Activated T-cell treated with anti-CD3 and anti-CD28 coated beads, Interleukin-2, amount 50 U/mL, for 4 hours (primary cell): ENCODE measurements around the gene TIMP3. TPM values are rescaled to one million over a fixed set of nuclear protein-coding genes. Genes with fewer than 3 reads are reported as not detected.

ENCODE experiments used
- ATAC-seq, 2 donors: fragments of 200-7000 bp; cut with Tn5 transposase; one replicate each; pipeline ENCODE4 v1.10.0; 2021
- DNase-seq: peaks from one replicate; pipeline ENCODE4 v3.0.0-alpha.2; 2020
- H3K27me3 Mint-ChIP-seq: one replicate; pipeline ENCODE4 v1.8.0; 2021; ENCODE audit warnings: low read depth, mixed read lengths
- H3K36me3 Mint-ChIP-seq: one replicate; pipeline ENCODE4 v1.8.0; 2022; ENCODE audit warnings: mixed read lengths; ENCODE audit not compliant: insufficient read depth
- H3K4me1 Mint-ChIP-seq: one replicate; pipeline ENCODE4 v1.8.0; 2021; ENCODE audit warnings: low read depth, mixed read lengths
- H3K4me3 Mint-ChIP-seq: one replicate; pipeline ENCODE4 v1.8.0; 2021; ENCODE audit warnings: mild to moderate bottlenecking, moderate library complexity, mixed read lengths
- H3K9me3 Mint-ChIP-seq: one replicate; pipeline ENCODE4 v1.8.0; 2021; ENCODE audit warnings: mixed read lengths
- total RNA-seq, 3 donors: library from RNA; stranded (reverse); gene quantifications; one replicate each; pipeline ENCODE4 v1.2.1, GENCODE V29; 2021

Gene TIMP3
- total RNA-seq, 3 donors from 2014 or later, result 1.1 to 2.3 (median 1.5) TPM

DNA sequence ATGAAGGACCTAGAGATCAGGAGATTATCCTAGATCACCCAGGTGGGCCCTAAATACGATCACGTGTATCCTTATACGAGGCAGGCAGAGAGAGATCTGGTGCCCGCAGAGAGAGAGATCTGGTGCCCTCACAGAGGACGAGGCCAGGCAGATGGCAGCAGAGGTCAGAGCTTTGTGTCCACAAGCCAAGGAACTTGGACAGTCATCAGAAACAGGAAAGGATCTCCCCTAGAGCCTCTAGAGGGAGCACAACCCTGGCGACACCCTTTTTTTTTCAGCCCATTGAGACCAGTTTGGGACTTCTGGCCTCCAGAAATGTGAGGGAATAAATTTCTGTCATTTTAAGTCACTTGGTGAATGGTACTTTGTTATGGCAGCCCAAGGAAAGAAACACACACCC lies 25.5 kb upstream of the TIMP3 start:
- H3K4me1 Mint-ChIP-seq, result no peaks in the 10 kb centered on the region
- DNase-seq (no peak), ATAC-seq (no peak)
- H3K4me3 Mint-ChIP-seq, result no peak overlapping the region
- H3K36me3 Mint-ChIP-seq, result no peaks in the 10 kb centered on the region
- no peaks in the 10 kb centered on the region for H3K9me3 Mint-ChIP-seq
- peaks cover 10% of the 10 kb centered on the region for H3K27me3 Mint-ChIP-seq

DNA sequence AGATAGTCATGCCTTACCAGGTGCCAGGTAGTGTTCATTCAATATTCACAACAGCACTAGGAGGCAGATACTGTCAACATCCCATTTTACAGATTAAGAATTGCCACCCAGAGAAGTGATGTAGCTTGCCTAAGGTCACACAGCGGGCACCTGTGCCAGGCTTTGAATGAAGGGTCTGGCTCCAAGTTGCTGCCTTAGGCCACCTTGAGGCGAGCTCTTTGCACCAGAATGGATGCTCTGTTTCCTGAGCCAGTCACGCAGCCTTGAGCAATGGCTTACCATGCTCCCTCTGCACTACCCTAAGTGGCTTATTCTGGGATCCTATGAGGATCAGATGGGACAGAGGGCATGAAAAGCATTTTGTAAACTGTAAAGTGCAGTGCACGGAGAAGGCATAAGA lies 25.1 kb upstream of the TIMP3 start:
- no peaks in the 10 kb centered on the region for H3K4me1 Mint-ChIP-seq
- H3K9me3 Mint-ChIP-seq, result no peaks in the 10 kb centered on the region
- DNase-seq (no peak), ATAC-seq (no peak)
- no peaks in the 10 kb centered on the region for H3K36me3 Mint-ChIP-seq
- H3K27me3 Mint-ChIP-seq, result peaks cover 10% of the 10 kb centered on the region
- no peak overlapping the region for H3K4me3 Mint-ChIP-seq

DNA sequence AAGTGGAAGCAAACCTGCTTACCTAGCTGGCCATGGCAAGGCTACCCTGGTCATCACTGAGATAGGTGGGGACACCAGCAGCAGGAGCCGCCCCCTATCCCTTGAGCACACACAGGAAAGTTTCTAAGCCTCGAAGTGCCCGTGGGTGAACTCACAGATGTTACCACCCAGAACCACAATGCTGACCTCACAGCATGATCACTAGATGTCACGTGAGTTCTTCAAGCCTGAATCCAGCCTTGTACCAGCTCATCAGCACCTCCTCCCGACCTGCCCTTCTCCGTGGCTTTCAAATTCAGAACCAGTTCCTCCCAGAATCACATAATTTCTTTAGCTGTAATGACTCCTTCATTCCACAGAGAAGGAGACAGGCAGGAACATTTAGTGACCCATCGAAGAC lies 24.7 kb upstream of the TIMP3 start:
- H3K9me3 Mint-ChIP-seq, result no peaks in the 10 kb centered on the region
- DNase-seq, result no peak
- no peak for ATAC-seq
- peaks cover 10% of the 10 kb centered on the region for H3K27me3 Mint-ChIP-seq
- no peak overlapping the region for H3K4me3 Mint-ChIP-seq
- H3K4me1 Mint-ChIP-seq, result no peaks in the 10 kb centered on the region
- H3K36me3 Mint-ChIP-seq, result no peaks in the 10 kb centered on the region

DNA sequence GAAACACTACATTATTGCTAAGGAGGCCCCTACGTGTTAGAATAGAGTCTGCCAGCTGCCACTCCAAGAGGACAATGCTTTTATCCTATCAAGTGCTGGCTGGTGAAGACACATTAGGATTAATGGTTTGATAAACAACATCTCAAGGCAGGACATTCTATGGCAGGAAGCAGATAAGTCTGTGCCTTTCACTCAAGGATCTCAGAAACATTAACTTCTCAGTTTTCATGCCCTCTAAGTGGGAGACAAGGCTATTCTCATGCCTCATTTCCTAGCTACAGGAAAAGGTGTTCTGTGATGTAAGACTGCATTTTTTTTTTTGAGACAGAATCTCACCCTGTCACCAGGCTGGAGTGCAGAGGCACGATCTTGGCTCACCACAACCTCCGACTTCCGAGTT lies 23.5 kb upstream of the TIMP3 start:
- ATAC-seq, result no peak
- Mint-ChIP-seq H3K27me3 (peaks cover 11% of the 10 kb centered on the region), H3K9me3 (no peaks in the 10 kb centered on the region), H3K4me3 (no peak overlapping the region), H3K4me1 (no peaks in the 10 kb centered on the region), H3K36me3 (no peaks in the 10 kb centered on the region)
- DNase-seq, result no peak

DNA sequence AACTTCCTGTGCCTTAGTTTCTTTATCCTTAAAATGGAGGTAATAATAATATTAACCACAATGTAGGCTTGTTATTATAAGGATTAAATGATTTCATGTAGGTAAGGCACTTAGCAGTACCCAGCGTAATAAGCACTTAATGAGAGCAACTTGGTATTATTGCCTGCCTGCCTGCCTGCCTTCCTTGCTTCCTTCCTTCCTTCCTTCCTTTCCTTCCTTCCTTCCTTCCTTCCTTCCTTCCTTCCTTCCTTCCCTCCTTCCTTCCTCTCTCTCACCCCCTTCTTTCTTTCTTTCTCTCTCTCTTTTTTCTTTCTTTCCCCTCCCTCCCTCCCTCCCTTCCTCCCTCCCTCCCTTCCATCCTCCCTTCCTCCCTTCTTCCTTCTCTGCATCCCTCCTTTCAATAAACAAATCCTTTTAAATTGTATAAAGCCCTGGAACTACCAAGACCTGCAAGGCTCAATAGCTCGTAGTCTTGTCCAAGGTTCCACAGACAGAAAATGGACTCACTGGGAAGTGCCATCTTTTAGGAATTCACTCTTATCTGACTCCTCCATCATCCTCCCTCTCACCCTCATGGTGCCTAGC lies 20.7 kb upstream of the TIMP3 start:
- Mint-ChIP-seq H3K4me1 (no peaks in the 10 kb centered on the region), H3K9me3 (no peaks in the 10 kb centered on the region), H3K4me3 (no peak overlapping the region), H3K27me3 (peaks cover 5% of the 10 kb centered on the region), H3K36me3 (no peaks in the 10 kb centered on the region)
- DNase-seq (no peak), ATAC-seq (no peak)

DNA sequence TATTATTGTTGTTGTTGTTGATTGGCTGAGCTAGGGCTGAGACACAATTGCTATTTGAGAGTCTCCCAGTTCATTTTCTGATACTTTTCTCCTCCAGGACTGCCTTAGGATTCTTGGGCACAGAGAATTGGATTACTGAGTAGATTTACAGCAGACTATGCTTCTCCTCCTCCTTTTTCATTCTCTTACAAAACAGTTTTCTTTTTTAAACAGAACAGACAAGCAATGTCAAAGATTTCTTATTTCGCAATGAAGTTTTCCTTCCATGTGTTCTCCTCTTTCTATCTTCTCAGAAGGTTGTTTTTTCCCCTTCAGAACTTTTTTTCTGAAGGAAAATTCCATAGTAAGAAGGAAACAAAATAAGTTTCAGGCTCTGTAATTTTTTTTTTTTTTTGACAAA lies 19.8 kb upstream of the TIMP3 start:
- DNase-seq, result no peak
- ATAC-seq, result no peak
- Mint-ChIP-seq H3K9me3 (no peaks in the 10 kb centered on the region), H3K36me3 (no peaks in the 10 kb centered on the region), H3K4me1 (no peaks in the 10 kb centered on the region), H3K27me3 (peaks cover 3% of the 10 kb centered on the region), H3K4me3 (no peak overlapping the region)

DNA sequence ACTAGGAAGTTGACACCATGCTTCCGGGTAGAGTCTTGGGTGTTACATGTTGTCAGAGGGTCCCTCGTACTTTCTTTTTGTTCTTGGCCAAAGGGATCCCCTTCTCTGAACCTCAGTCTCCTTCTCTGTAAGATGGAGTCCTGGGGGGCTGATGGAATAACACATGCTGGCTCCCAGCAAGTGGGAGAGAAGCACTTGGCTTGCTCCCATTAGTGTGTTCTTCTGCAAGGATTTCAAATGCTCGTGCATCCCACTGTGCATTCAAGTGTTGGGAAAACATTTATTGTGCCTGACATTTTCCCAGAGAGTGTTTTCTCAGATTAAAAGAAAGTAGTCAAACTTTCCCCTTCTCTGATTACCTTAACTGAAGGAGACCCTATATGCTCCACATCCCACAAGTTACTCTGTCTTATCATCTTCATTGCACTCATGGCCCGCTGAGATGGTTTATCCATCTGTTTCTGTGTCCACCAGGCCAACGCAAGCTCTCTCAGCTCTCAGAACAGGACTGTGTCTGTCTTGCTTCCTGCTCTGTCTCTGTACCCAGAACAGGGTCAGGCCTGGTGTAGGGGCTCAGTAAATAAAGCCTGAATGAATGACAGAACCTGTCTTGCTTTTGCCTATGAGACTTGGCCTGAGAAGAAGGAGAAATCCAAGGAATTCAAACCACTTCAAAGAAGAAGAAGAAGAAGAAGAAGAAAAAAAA lies 16.0 kb upstream of the TIMP3 start:
- Mint-ChIP-seq H3K4me3 (no peak overlapping the region), H3K9me3 (no peaks in the 10 kb centered on the region), H3K4me1 (no peaks in the 10 kb centered on the region), H3K36me3 (no peaks in the 10 kb centered on the region), H3K27me3 (peaks cover 6% of the 10 kb centered on the region)
- DNase-seq, result no peak
- no peak for ATAC-seq

DNA sequence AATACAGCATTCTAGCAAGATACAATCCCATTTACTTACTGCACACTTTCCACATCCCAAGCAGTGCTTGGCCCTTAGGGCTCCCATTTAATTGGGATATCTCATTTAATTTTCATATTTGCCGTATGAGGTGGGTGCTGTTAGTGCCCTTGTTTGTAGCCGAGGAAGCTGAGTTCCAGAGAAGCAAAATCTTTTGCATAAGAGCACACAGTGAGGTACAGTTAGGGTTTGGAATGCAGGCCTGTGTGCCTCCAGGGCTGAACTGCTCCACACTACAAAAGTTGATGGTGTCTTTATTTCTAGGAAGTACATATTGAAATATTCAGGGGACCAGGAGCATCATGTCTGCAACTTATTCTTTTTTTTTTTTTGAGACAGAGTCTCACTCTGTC lies 15.5 kb upstream of the TIMP3 start:
- no peaks in the 10 kb centered on the region for H3K4me1 Mint-ChIP-seq
- H3K4me3 Mint-ChIP-seq, result no peak overlapping the region
- no peaks in the 10 kb centered on the region for H3K36me3 Mint-ChIP-seq
- ATAC-seq (no peak), DNase-seq (no peak)
- H3K27me3 Mint-ChIP-seq, result peaks cover 9% of the 10 kb centered on the region
- no peaks in the 10 kb centered on the region for H3K9me3 Mint-ChIP-seq

DNA sequence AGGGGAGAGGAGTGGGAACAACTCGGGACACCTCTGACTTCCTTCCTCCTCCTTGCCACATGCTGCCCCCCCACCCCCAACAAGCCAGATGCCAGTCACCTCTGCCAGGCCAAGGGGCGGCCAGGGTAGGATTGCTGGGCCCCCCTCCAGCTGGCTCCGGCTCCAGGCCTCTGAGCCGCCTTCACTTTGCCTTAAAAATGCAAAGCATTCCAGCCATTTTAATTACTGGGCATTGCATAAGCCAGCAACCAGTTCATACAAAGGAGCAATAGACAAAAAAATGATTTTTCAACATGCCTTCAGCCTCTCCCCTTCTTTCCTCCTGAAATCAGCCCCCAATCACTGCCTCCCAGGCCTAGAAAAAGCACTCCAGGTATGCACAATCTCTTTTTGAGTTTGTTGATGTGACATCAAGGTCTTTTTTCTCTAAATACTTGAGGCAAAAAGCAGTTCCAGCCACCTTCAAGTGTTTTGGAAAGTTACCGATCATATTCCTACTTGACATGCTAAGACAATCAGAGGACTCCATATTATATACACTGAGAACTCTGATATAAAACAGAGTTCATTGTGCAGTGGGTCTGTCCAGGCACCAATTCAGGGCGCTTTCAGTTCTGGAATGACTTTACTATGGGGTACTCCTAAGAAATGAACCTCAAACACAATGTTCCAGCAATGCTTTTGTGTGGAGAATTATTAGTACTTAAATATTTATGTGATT lies 12.4 kb upstream of the TIMP3 start:
- Mint-ChIP-seq H3K9me3 (no peaks in the 10 kb centered on the region), H3K27me3 (peaks cover 5% of the 10 kb centered on the region), H3K4me1 (no peaks in the 10 kb centered on the region), H3K36me3 (no peaks in the 10 kb centered on the region), H3K4me3 (no peak overlapping the region)
- no peak for ATAC-seq
- DNase-seq, result no peak

DNA sequence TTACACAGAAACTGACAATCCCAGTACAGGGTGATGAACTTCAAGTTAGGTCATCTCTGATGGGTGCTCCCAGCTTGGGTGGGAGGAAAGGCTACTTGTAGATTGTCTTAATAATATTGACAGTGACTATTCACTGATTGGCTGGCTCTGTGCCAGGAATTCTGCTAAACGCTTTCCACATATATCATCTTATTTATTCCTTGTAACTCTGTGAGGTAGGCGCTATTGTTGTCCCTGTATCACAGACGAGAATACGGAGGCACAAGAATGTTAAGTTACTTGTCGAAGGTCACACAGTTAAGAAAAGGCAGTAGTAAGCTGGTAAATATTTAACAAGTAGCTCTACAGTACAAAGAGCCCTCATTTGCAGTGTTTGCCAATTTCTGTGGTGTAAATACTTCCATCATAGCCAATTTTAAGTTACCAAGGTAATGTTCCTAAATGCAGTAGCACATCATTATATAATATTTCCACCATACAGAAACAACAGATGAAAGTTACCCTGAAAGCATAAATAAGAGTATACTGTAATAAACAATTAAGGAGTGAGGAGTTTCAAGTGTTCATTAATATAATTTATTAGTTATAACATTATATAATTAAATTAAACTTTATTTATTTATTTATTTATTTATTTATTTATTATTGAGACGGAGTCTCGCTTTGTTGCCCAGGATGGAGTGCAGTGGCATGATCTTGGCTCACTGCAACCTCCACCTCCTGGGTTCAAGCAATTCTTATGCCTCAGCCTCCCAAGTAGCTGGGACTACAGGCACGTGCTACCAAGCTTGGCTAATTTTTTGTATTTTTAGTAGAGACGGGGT lies 11.5 kb upstream of the TIMP3 start:
- Mint-ChIP-seq H3K9me3 (no peaks in the 10 kb centered on the region), H3K4me1 (no peaks in the 10 kb centered on the region), H3K4me3 (no peak overlapping the region), H3K27me3 (peaks cover 5% of the 10 kb centered on the region), H3K36me3 (no peaks in the 10 kb centered on the region)
- DNase-seq, result no peak
- ATAC-seq, result no peak

DNA sequence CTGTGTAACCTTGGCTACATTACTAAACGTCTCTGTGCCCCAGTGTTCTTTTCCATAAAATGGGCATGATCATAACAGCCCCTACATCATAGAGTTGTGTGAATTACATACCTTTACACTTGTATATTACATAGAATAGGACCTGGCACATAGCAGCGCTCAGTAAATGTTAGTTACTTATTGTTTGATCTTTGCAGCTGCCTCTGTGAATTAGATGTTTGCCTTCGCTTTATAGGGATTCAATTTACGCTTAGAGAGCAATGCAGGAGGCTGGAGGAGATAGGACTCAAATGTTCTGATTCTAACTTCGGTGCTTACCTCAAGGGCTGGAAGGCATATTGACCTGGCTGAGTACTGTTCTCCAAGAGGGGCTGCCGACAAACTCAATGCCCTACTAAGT lies 10.4 kb upstream of the TIMP3 start:
- ATAC-seq (no peak), DNase-seq (no peak)
- Mint-ChIP-seq H3K9me3 (no peaks in the 10 kb centered on the region), H3K4me1 (no peaks in the 10 kb centered on the region), H3K4me3 (no peak overlapping the region), H3K36me3 (no peaks in the 10 kb centered on the region), H3K27me3 (peaks cover 5% of the 10 kb centered on the region)

DNA sequence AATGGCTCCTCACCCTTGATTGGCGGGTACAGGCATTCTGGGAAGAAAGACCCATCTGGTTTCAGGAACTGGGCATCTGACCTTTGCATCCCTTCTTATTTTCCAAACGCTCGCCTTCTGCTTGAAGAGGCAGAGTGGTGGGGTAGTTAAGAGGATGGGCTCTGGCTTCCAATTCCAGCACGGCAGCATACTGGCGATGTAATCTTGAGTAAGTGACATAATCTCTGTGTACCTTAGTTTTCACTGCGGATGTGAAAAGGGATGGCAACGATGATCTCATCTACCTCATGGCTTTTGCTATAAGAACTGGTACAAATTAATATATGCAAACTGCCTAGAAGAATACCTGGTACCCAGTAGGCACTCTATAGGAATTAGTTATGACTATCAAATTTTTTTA lies 10.0 kb upstream of the TIMP3 start:
- DNase-seq, result no peak
- H3K4me1 Mint-ChIP-seq, result no peaks in the 10 kb centered on the region
- no peak overlapping the region for H3K4me3 Mint-ChIP-seq
- ATAC-seq, result no peak
- no peaks in the 10 kb centered on the region for H3K36me3 Mint-ChIP-seq
- H3K27me3 Mint-ChIP-seq, result peaks cover 5% of the 10 kb centered on the region
- H3K9me3 Mint-ChIP-seq, result no peaks in the 10 kb centered on the region

DNA sequence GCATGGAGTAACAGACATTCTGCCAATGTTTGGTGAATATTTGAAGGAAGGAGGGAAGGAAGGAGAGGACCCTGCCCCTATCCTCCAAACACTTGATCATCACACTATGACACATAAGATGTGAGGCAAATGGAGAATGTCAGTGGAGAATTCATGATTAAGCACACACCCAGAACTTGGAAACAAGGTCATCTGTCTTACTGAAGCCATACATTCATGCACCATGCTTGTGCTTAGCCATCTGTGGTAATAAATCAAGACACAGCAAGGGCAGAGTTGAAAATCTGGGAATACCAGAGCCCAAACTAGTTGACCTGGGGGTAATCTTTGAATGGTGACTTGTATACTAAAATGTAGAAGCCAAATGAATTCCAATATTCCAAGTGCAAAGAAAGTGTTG lies 7.9 kb upstream of the TIMP3 start:
- Mint-ChIP-seq H3K27me3 (peaks cover 18% of the 10 kb centered on the region), H3K4me3 (no peak overlapping the region), H3K9me3 (no peaks in the 10 kb centered on the region), H3K4me1 (no peaks in the 10 kb centered on the region), H3K36me3 (no peaks in the 10 kb centered on the region)
- DNase-seq (no peak), ATAC-seq (no peak)

DNA sequence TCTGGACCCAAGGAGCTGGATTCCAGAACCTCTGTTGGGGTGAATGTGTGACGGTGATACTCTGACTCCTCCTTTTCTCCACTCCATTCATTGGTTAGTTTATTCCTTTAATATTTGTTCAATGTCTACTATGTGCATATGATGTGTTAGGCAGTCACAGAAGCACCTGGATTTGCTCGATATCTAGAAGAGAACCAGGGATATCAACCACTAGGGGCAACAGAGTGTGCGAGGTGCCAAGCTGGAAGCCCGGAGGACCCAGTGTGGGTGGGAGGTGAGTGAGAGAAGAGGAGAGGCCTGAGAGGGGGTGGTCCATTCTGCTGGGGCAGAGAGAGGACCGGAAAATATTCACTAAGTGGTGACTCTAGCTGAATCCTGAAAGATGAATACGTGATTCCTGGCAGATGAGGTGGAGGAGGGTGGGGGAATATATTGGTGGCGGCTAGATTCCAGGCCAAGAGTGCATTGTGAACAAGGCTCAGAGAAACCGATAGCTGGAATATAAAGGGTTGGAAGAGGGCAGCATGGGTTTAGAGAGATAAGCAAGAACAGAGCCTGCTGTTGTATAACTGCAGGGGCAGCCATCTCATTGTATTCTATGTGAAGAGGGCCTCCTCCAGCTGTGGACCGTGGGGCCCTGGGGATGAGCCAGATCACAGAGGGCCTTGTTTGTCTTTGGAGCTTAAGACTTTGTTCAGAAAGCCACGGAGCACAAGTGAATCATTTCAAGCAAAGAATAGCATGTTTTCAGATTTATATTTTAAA lies 6.9 kb upstream of the TIMP3 start:
- H3K27me3 Mint-ChIP-seq, result peaks cover 28% of the 10 kb centered on the region
- H3K9me3 Mint-ChIP-seq, result no peaks in the 10 kb centered on the region
- no peak for ATAC-seq
- no peaks in the 10 kb centered on the region for H3K4me1 Mint-ChIP-seq
- H3K4me3 Mint-ChIP-seq, result no peak overlapping the region
- no peaks in the 10 kb centered on the region for H3K36me3 Mint-ChIP-seq
- no peak for DNase-seq
